Measurements from ENCODE around the gene KDM6A. TPM values are rescaled to one million over a fixed set of nuclear protein-coding genes. Genes with fewer than 3 reads are reported as not detected.

KDM6A gene
- total RNA-seq, 1 experiment from 2014 or later, result 48.2 TPM

- H3K9me3 ChIP-seq (ENCODE audit: low read length), result no peaks in the 10 kb centered on the region
These were observed 272.7 kb downstream of the KDM6A start for GRCh38 chrX:45145492-45146215.

GRCh38 chrX:45150821-45151220 is 277.8 kb downstream of the KDM6A start:
- H3K9ac ChIP-seq (ENCODE audit: low read length), result no peak overlapping the region
- H3K9me2 ChIP-seq (replicated peaks; ENCODE audit: insufficient read depth, low read length), result no peaks in the 10 kb centered on the region
- H3K36me3 ChIP-seq (ENCODE audit: insufficient read depth, low read length), result no peaks in the 10 kb centered on the region
- DNase-seq, result no peak
- H3K4me2 ChIP-seq (ENCODE audit: low read depth, low read length, poor library complexity, severe bottlenecking), result no peak overlapping the region
- no peaks in the 10 kb centered on the region for H3K27me3 ChIP-seq (ENCODE audit: low read length)
- no peaks in the 10 kb centered on the region for H3K79me2 ChIP-seq (ENCODE audit: low read length)
- H3K4me1 ChIP-seq (ENCODE audit: low read length), result no peaks in the 10 kb centered on the region
- no peak overlapping the region for H3K4me3 ChIP-seq (ENCODE audit: low read length)
- H3K9me3 ChIP-seq (ENCODE audit: low read length), result no peaks in the 10 kb centered on the region
- no peak overlapping the region for H2AFZ ChIP-seq (ENCODE audit: low read length)
- no peaks in the 10 kb centered on the region for H4K20me1 ChIP-seq (ENCODE audit: insufficient read depth, low read depth, low read length)
- no peak overlapping the region for H3K27ac ChIP-seq (ENCODE audit: low read length)

More at GRCh38 chrX:45145492-45146215, 272.7 kb downstream of the KDM6A start:
- Histone ChIP-seq H3K79me2 (ENCODE audit: low read length) (no peaks in the 10 kb centered on the region), H3K4me1 (ENCODE audit: low read length) (no peaks in the 10 kb centered on the region; the same call in 1 of the 2 replicates), H3K9ac (ENCODE audit: low read length) (no peak overlapping the region), H3K9me2 (replicated peaks; ENCODE audit: insufficient read depth, low read length) (no peaks in the 10 kb centered on the region), H3K4me2 (ENCODE audit: low read depth, low read length, poor library complexity, severe bottlenecking) (no peak overlapping the region), H4K20me1 (ENCODE audit: insufficient read depth, low read depth, low read length) (no peaks in the 10 kb centered on the region), H3K27me3 (ENCODE audit: low read length) (no peaks in the 10 kb centered on the region), H3K36me3 (ENCODE audit: insufficient read depth, low read length) (no peaks in the 10 kb centered on the region), H2AFZ (ENCODE audit: low read length) (no peak overlapping the region), H3K27ac (ENCODE audit: low read length) (no peak overlapping the region), H3K4me3 (ENCODE audit: low read length) (no peak overlapping the region)
- DNase-seq, result no peak

- H3K36me3 ChIP-seq (ENCODE audit: insufficient read depth, low read length), result no peaks in the 10 kb centered on the region
- H3K9ac ChIP-seq (ENCODE audit: low read length), result no peak overlapping the region
- H2AFZ ChIP-seq (ENCODE audit: low read length), result no peak overlapping the region
- H3K79me2 ChIP-seq (ENCODE audit: low read length), result no peaks in the 10 kb centered on the region
- H3K4me2 ChIP-seq (ENCODE audit: low read depth, low read length, poor library complexity, severe bottlenecking), result no peak overlapping the region
- no peaks in the 10 kb centered on the region for H3K9me2 ChIP-seq (replicated peaks; ENCODE audit: insufficient read depth, low read length)
- H3K4me1 ChIP-seq (ENCODE audit: low read length), result no peaks in the 10 kb centered on the region
- no peaks in the 10 kb centered on the region for H3K27me3 ChIP-seq (ENCODE audit: low read length)
- H3K4me3 ChIP-seq (ENCODE audit: low read length), result no peak overlapping the region
- H3K9me3 ChIP-seq (ENCODE audit: low read length), result no peaks in the 10 kb centered on the region
- no peak overlapping the region for H3K27ac ChIP-seq (ENCODE audit: low read length)
- DNase-seq, result no peak
- H4K20me1 ChIP-seq (ENCODE audit: insufficient read depth, low read depth, low read length), result no peaks in the 10 kb centered on the region
These were observed 281.0 kb downstream of the KDM6A start for GRCh38 chrX:45154033-45154360.

- no peak overlapping the region for H3K27ac ChIP-seq (ENCODE audit: low read length)
- no peaks in the 10 kb centered on the region for H3K9me2 ChIP-seq (replicated peaks; ENCODE audit: insufficient read depth, low read length)
- no peak overlapping the region for H3K4me3 ChIP-seq (ENCODE audit: low read length)
- H3K9me3 ChIP-seq (ENCODE audit: low read length), result no peaks in the 10 kb centered on the region
- DNase-seq, result no peak
- H3K36me3 ChIP-seq (ENCODE audit: insufficient read depth, low read length), result no peaks in the 10 kb centered on the region
- no peaks in the 10 kb centered on the region for H3K79me2 ChIP-seq (ENCODE audit: low read length)
- no peaks in the 10 kb centered on the region for H4K20me1 ChIP-seq (ENCODE audit: insufficient read depth, low read depth, low read length)
- H3K4me2 ChIP-seq (ENCODE audit: low read depth, low read length, poor library complexity, severe bottlenecking), result no peak overlapping the region
- H3K27me3 ChIP-seq (ENCODE audit: low read length), result no peaks in the 10 kb centered on the region
- no peaks in the 10 kb centered on the region for H3K4me1 ChIP-seq (ENCODE audit: low read length)
- H3K9ac ChIP-seq (ENCODE audit: low read length), result no peak overlapping the region
- no peak overlapping the region for H2AFZ ChIP-seq (ENCODE audit: low read length)
These were observed 281.5 kb downstream of the KDM6A start for GRCh38 chrX:45154462-45154861.

GRCh38 chrX:45157647-45158046 is 284.7 kb downstream of the KDM6A start:
- no peak overlapping the region for H3K4me2 ChIP-seq (ENCODE audit: low read depth, low read length, poor library complexity, severe bottlenecking)
- DNase-seq, result no peak

More at GRCh38 chrX:45157647-45158046, 284.7 kb downstream of the KDM6A start:
- no peaks in the 10 kb centered on the region for H3K9me3 ChIP-seq (ENCODE audit: low read length)
- no peaks in the 10 kb centered on the region for H4K20me1 ChIP-seq (ENCODE audit: insufficient read depth, low read depth, low read length)
- no peaks in the 10 kb centered on the region for H3K27me3 ChIP-seq (ENCODE audit: low read length)
- no peaks in the 10 kb centered on the region for H3K36me3 ChIP-seq (ENCODE audit: insufficient read depth, low read length)
- H3K4me3 ChIP-seq (ENCODE audit: low read length), result no peak overlapping the region
- H3K27ac ChIP-seq (ENCODE audit: low read length), result no peak overlapping the region
- H3K79me2 ChIP-seq (ENCODE audit: low read length), result no peaks in the 10 kb centered on the region
- H2AFZ ChIP-seq (ENCODE audit: low read length), result no peak overlapping the region
- no peaks in the 10 kb centered on the region for H3K4me1 ChIP-seq (ENCODE audit: low read length)
- H3K9me2 ChIP-seq (replicated peaks; ENCODE audit: insufficient read depth, low read length), result no peaks in the 10 kb centered on the region
- H3K9ac ChIP-seq (ENCODE audit: low read length), result no peak overlapping the region

Other genes starting within 250 kb of the KDM6A start
- gene DUSP21, start 29.2 kb upstream of the KDM6A start, total RNA-seq (2014; rRNA removed; shearing (Covaris generic); ENCODE audit: low replicate concordance), result not detected in 2 replicates